Gastroesophageal sphincter (tissue), 4 donors: ENCODE results near the gene SPINK8. TPM values are rescaled to one million over a fixed set of nuclear protein-coding genes. Genes with fewer than 3 reads are reported as not detected.
A peak's percentile ranks its signal among the peaks of the same experiment; 100 is the strongest.

Experiments
- ATAC-seq: fragments of 150-250 bp; one replicate; pipeline ENCODE4 v1.9.1; 2016; ENCODE audit warnings: mild to moderate bottlenecking, moderate library complexity
- H3K27ac ChIP-seq, 4 donors: fragments of 200-600 bp; sonication (generic) in 3 of 4; 1 replicate in 3 of 4; 2 replicates in 1 of 4; pipeline ENCODE4 v1.5.1; 2016 to 2019
- H3K27me3 ChIP-seq: fragments of 200-600 bp; sonication (generic); one replicate; pipeline ENCODE4 v1.5.1; 2019
- H3K36me3 ChIP-seq, 2 donors: fragments of 200-600 bp; sonication (generic); one replicate each; pipeline ENCODE4 v1.5.1; 2019; ENCODE audit warnings: control low read depth in 1 of 2
- H3K4me1 ChIP-seq, 3 donors: fragments of 200-600 bp; sonication (generic); 1 replicate in 2 of 3; 2 replicates in 1 of 3; pipeline ENCODE4 v1.5.1; 2016 to 2019; ENCODE audit warnings: control low read depth in 2 of 3
- H3K4me3 ChIP-seq, 2 donors: fragments of 200-600 bp; sonication (generic); one replicate each; pipeline ENCODE4 v1.5.1; 2019; ENCODE audit warnings: mild to moderate bottlenecking in 1 of 2, moderate library complexity in 1 of 2
- H3K9me3 ChIP-seq, 3 donors: fragments of 200-600 bp; sonication (generic); one replicate each; pipeline ENCODE4 v1.5.1; 2017 to 2019; ENCODE audit warnings: control low read depth in 2 of 3
- EP300 ChIP-seq: sonication (generic); formaldehyde crosslinking; IDR thresholded peaks from one replicate; pipeline ENCODE4 v1.6.1; 2017; ENCODE audit warnings: antibody characterized with exemption, mild to moderate bottlenecking
- POLR2A ChIP-seq, 2 donors: fragments of 450-650 bp; IDR thresholded peaks; one replicate each; pipeline ENCODE4 v1.6.1; 2017; ENCODE audit warnings: antibody characterized with exemption in 2 of 2, mild to moderate bottlenecking in 2 of 2, moderate library complexity in 1 of 2
- POLR2AphosphoS5 ChIP-seq: sonication (generic); formaldehyde crosslinking; IDR thresholded peaks from one replicate; pipeline ENCODE4 v1.6.1; 2017; ENCODE audit warnings: antibody characterized with exemption
- WGBS, 2 donors: methylation state at CpG; one replicate each; pipeline ENCODE4 v1.1.5; 2018; ENCODE audit warnings: low coverage in 1 of 2; 5-methylcytosine and 5-hydroxymethylcytosine counted together
- total RNA-seq, 4 donors: library from RNA; depleted of rRNA; stranded (reverse); fragments of >200 nt; gene quantifications; one replicate each; pipeline ENCODE4 v1.1.0, GENCODE V29; 2016
- TF ChIP-seq, protein P1 (sequence below), 4 experiments: fragments of 200-600 bp in 2 of 4; fragments of 450-650 bp in 2 of 4; sonication (generic) in 1 of 4; IDR thresholded peaks; one replicate each; pipeline ENCODE4 v1.5.1; 2017 to 2019; ENCODE audit warnings: antibody characterized with exemption in 4 of 4, mild to moderate bottlenecking in 2 of 4, moderate library complexity in 2 of 4

SPINK8 gene
- total RNA-seq, 4 donors from 2014 or later, result not detected

DNA sequence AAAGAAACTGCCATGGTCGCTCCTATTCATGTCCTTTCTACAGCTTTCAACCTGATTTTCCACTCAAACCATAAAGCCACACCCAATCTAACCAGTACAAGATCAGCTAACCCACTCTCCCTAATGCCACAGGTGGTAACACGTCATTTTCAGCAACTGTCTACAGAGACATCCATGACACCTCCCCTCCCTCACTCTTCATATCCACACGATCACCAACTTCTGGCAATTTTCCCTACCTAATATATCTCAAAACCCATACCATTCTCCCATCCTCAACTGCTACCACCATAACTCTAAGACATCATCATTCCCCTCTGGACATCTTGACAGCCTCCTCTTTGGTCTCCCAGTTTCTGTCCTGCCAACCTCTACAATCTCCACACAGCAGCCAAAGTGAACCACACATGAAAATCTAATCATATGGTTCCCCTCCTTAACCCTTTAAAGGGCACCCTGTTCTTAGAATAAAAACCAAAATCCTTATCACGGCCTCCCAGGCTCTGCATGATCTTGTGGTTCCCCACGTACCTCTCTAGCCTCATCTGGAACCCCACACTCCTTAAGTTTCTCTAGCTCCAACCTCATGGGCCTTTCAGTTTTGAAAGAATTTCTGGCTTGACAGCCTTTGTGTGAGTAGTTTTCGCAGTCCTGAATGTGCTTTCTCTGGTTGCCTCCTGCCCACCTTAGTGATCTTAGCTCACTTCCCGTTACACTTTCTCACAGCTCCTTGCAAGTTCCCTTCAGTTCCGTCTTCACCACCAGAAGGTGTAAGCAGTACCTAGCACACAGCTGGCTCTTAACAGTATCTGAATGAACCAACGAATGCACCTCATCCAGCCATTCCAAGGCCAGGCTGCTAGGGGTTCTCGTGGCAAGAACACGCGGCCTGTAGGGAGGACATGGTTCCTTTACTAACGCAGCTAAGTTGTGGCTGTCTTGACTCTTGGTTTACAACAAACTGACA, 33.4 kb downstream of the SPINK8 start:
- no peak for ATAC-seq
- H3K27me3 ChIP-seq, result no peaks in the 10 kb centered on the region
- 76 to 84% methylated on average over 8 of the region's 13 CpGs for WGBS, 2 donors
- H3K4me3 ChIP-seq, result peak overlapping the region; percentile 87 to 94
- peak overlapping the region in 3 of 4 donors; percentile 92 to 99 (median 98) for H3K27ac ChIP-seq
- peaks cover 0 to 34% of the 10 kb centered on the region in 2 donors for H3K36me3 ChIP-seq
- TF ChIP-seq, protein P1, sequence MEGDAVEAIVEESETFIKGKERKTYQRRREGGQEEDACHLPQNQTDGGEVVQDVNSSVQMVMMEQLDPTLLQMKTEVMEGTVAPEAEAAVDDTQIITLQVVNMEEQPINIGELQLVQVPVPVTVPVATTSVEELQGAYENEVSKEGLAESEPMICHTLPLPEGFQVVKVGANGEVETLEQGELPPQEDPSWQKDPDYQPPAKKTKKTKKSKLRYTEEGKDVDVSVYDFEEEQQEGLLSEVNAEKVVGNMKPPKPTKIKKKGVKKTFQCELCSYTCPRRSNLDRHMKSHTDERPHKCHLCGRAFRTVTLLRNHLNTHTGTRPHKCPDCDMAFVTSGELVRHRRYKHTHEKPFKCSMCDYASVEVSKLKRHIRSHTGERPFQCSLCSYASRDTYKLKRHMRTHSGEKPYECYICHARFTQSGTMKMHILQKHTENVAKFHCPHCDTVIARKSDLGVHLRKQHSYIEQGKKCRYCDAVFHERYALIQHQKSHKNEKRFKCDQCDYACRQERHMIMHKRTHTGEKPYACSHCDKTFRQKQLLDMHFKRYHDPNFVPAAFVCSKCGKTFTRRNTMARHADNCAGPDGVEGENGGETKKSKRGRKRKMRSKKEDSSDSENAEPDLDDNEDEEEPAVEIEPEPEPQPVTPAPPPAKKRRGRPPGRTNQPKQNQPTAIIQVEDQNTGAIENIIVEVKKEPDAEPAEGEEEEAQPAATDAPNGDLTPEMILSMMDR (IDR thresholded peaks at IDR 0.05), result no peak
- TF ChIP-seq POLR2AphosphoS5 (no peak), POLR2A (IDR thresholded peaks at IDR 0.05) (no peak), EP300 (no peak)
- peaks cover 4 to 29% (median 9%) of the 10 kb centered on the region in 3 donors for H3K4me1 ChIP-seq
- no peaks in the 10 kb centered on the region for H3K9me3 ChIP-seq

DNA sequence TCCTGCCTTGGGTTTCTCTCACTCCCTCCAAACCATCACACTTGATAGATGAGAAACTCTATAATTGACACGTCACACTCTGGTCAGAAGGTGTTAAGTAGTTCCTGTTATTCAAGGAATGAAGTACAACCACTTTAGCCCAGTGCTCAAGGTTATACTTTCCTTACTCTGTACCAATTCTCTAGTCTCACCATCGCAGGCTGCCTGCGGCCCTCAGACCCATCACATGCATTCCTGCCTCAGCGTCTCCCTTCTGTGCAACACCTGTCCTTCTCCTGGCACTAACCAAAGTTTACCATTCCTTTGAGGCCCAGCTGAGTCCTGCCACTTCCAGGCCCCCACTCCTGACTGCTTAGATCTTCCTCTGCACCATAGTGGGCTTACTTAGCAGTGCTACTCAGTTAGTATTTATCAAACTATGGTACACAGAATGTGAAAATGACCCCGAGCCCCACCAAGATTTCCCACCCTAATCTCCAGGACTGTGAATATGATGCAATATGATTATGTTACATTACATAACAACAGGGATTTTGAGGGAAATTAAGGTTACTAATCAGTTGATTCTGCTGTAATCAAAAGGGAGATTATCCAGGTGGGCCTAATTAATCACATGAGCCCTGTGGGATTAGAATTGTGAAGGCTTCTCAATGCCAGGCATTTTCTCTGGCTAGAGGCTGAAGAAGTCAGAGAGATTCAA, 36.2 kb downstream of the SPINK8 start:
- Histone ChIP-seq H3K9me3 (no peaks in the 10 kb centered on the region), H3K36me3 (peaks cover 3 to 62% of the 10 kb centered on the region in 2 donors), H3K27me3 (no peaks in the 10 kb centered on the region), H3K27ac (no peak overlapping the region), H3K4me1 (peaks cover 4 to 26% (median 9%) of the 10 kb centered on the region in 3 donors), H3K4me3 (no peak overlapping the region)
- WGBS, 2 donors, result 91 to 92% methylated on average over 4 to 5 of the region's 5 CpGs
- TF ChIP-seq POLR2AphosphoS5 (no peak), EP300 (no peak), POLR2A (IDR thresholded peaks at IDR 0.05) (no peak)
- TF ChIP-seq, protein P1 (IDR thresholded peaks at IDR 0.05), result no peak
- no peak for ATAC-seq

DNA sequence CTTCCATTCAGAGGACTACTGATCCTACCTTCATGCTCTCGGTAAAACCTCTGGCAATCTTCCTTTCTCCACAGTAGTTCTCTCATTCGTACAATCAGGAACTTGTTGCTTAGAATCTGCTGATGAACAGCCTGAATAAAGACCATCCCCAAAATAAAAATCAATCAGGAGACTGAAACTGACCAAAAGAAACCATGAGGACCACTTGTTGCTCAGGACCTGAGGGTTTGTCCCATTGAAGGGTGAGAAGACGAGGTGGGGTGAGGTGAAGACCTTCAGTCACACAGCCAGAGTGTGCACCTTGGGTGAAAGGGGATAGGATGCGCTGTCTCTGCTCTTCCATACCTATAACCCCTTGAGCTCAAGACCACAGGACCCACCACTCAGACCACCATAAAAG, 36.8 kb downstream of the SPINK8 start:
- Histone ChIP-seq H3K4me3 (no peak overlapping the region), H3K4me1 (peaks cover 4 to 21% (median 9%) of the 10 kb centered on the region in 3 donors), H3K27ac (no peak overlapping the region), H3K36me3 (peaks cover 3 to 68% of the 10 kb centered on the region in 2 donors), H3K27me3 (no peaks in the 10 kb centered on the region), H3K9me3 (no peaks in the 10 kb centered on the region)
- no peak for ATAC-seq
- TF ChIP-seq, protein P1 (IDR thresholded peaks at IDR 0.05), result no peak
- TF ChIP-seq POLR2AphosphoS5 (no peak), POLR2A (IDR thresholded peaks at IDR 0.05) (no peak), EP300 (no peak)
- WGBS, 2 donors, result 91 to 94% methylated on average over 2 to 3 of the region's 4 CpGs

- H3K36me3 ChIP-seq, result peaks cover 3 to 82% of the 10 kb centered on the region in 2 donors
Observed at GRCh38 chr3:48294611-48295263, 38.7 kb downstream of the SPINK8 start.

More at GRCh38 chr3:48294611-48295263, 38.7 kb downstream of the SPINK8 start:
- Histone ChIP-seq H3K27me3 (no peaks in the 10 kb centered on the region), H3K9me3 (no peaks in the 10 kb centered on the region), H3K27ac (no peak overlapping the region), H3K4me3 (no peak overlapping the region), H3K4me1 (peaks cover 0 to 10% (median 1%) of the 10 kb centered on the region in 3 donors)
- WGBS, 2 donors, result no CpG with 5 or more reads among the region's 12 CpGs
- ATAC-seq, result no peak
- TF ChIP-seq, protein P1 (IDR thresholded peaks at IDR 0.05), result no peak
- no peak for TF ChIP-seq EP300
